Kidney tubule cell (primary cell): Measurements from ENCODE around the gene AFF1.
"Not testable (repeated sequence)": the region's sequence is repeated elsewhere in the genome, so short reads cannot be mapped to it uniquely, and the experiment has no call there.

Source experiments
- DNase-seq: peaks from one replicate; pipeline ENCODE4 v3.0.0-alpha.2; 2018; ENCODE audit warnings: low spot score

Gene AFF1

GRCh38 chr4:87116231-87116630, 181.4 kb downstream of the AFF1 start:
- peak; percentile 17 for DNase-seq

- peak; percentile 99 for DNase-seq
Observed at GRCh38 chr4:87117051-87117731, 182.4 kb downstream of the AFF1 start.

GRCh38 chr4:87117732-87118075, 182.9 kb downstream of the AFF1 start:
- no peak for DNase-seq

GRCh38 chr4:87118421-87118820, 183.6 kb downstream of the AFF1 start:
- peak; percentile 80 for DNase-seq

GRCh38 chr4:87118826-87119225, 184.0 kb downstream of the AFF1 start:
- DNase-seq, result peak; percentile 74

- peak; percentile 18 for DNase-seq
Observed at GRCh38 chr4:87120010-87120409, 185.2 kb downstream of the AFF1 start.

GRCh38 chr4:87120411-87121162, 185.8 kb downstream of the AFF1 start:
- peak; percentile 89 for DNase-seq

- DNase-seq, result peak; percentile 62
Observed at GRCh38 chr4:87121341-87122065, 186.7 kb downstream of the AFF1 start.

GRCh38 chr4:87122252-87122651, 187.4 kb downstream of the AFF1 start:
- DNase-seq, result peak; percentile 30

- no peak for DNase-seq
Observed at GRCh38 chr4:87126056-87126455, 191.2 kb downstream of the AFF1 start.

- no peak for DNase-seq
Observed at GRCh38 chr4:87128006-87128705, 193.3 kb downstream of the AFF1 start.

GRCh38 chr4:87129681-87130080, 194.9 kb downstream of the AFF1 start:
- DNase-seq, result no peak

GRCh38 chr4:87130985-87131703, 196.3 kb downstream of the AFF1 start:
- DNase-seq, result no peak

- no peak for DNase-seq
Observed at GRCh38 chr4:87132035-87132434, 197.2 kb downstream of the AFF1 start.

- DNase-seq, result no peak
Observed at GRCh38 chr4:87133183-87133582, 198.4 kb downstream of the AFF1 start.

GRCh38 chr4:87134122-87134521, 199.3 kb downstream of the AFF1 start:
- DNase-seq, result no peak

- DNase-seq, result no peak
Observed at GRCh38 chr4:87141428-87141827, 206.6 kb downstream of the AFF1 start.

GRCh38 chr4:87144356-87144755, 209.5 kb downstream of the AFF1 start:
- peak; percentile 17 for DNase-seq

GRCh38 chr4:87145934-87146333, 211.1 kb downstream of the AFF1 start:
- not testable (repeated sequence) for DNase-seq

- no peak for DNase-seq
Observed at GRCh38 chr4:87147116-87147515, 212.3 kb downstream of the AFF1 start.

GRCh38 chr4:87150498-87151261, 215.9 kb downstream of the AFF1 start:
- peak; percentile 76 for DNase-seq
